GM18508 (cell line): Measurements from ENCODE around the gene C17orf67.
A peak's percentile ranks its signal among the peaks of the same experiment; 100 is the strongest.

Source experiments
- ATAC-seq: cut with Tn5 transposase; IDR thresholded peaks from one replicate; pipeline ENCODE4 v1.9.1; 2021; ENCODE audit warnings: moderate number of reproducible peaks; ENCODE audit not compliant: insufficient read depth, unreplicated experiment

Gene C17orf67, protein sequence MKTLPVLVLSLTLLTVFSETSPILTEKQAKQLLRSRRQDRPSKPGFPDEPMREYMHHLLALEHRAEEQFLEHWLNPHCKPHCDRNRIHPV

DNA sequence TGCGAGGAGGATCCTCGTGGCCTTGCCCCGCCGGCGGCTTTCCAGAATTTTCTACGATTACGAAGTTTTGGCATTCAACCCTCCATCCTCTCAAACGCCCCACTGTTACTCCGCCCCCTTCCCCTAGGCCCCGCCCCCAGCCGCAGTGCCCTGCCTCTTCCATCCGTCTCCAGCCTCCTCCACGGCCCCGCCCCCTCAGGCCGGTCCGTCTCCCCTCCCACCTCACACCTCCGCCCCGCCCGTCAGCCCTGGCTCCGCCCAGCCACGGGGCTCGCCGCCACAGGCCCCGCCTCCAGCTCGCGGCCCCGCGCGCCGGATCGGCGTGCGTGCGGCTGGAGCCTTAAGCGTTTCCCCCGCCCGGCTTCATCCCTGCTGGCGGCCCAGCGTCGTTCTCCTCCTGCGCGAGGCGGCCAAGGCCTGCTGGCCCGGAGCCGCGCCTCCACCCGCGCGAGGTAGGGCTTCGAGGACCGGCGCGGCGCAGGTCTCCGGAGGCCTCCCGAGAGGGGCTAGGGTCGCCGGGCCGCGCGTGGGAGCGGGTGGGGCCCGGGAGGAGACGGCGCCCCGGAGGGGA is at the start of gene C17orf67, which contains the start of gene DGKE:
C17orf67 (minus strand) TSS at position 112 of the 571 bp plus-strand sequence. CDS start 18,110 bp downstream, outside the sequence.
DGKE (plus strand) TSS at position 343 of the 571 bp plus-strand sequence. CDS start 645 bp downstream, outside the sequence.
- peak; percentile 48 for ATAC-seq

DNA sequence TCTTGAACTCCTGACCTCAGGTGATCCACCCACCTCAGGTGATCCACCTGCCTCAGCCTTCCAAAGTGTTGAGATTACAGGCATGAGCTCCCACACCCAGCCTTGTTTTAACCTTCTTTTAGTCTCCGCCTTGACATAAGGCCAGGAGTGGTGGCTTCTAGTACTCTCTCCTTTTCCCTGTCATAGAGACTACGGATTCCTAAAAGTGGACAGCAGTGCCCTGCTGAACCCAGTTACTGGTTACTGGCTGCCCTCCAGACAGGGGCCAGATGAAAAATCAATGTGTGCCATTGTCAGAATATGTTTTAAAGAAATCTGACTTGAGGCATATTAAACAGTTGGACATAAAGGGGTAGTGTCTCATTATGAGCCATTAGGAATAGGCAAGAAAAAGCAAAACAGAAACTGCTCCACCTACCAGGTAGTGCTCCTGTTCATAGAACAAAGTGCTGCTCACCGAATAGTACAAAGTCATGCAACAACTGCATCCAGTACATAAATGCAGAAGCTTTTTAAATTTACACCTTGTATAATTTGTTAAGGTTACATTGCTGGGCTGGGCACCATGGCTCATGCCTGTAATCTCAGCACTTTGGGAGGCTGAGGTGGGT is 48.1 kb upstream of the C17orf67 start:
- ATAC-seq, result no peak

DNA sequence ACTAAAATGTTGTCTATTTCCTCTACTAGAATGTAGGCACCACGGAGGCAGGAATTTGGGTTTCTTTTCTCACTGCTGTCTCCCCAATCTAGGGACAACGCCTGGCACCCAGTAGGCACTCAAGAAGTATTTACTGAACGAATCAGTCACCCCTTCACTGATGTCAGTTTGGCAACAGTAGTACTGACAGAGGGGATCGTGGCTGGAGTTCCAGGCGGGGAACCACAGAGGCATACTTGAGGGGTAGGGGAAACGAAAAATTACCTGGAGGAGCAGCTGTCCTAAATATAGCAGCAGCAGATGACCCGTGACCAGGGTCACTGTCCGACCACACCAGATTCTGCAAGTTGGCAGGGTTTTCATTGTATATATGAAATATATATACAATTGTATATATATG is 46.9 kb upstream of the C17orf67 start:
- no peak for ATAC-seq

DNA sequence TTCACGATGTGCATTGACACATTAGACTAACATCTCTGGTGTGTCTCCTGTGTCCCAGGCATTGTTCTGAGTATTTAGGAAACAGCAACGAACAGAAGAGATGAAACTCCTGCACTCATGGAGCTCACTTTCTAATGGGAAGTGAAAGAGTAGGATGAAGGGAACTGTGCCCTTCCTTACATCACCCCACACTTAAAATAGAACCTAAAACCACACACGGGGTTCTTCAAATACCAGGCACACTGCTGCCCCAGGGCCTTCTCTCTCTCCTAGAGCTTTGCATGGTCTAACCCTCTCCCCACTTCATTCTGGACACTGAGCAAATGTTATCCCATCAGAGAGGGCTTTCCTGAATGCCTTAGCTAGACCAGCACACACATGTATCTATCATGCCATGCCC is 46.4 kb upstream of the C17orf67 start:
- no peak for ATAC-seq

DNA sequence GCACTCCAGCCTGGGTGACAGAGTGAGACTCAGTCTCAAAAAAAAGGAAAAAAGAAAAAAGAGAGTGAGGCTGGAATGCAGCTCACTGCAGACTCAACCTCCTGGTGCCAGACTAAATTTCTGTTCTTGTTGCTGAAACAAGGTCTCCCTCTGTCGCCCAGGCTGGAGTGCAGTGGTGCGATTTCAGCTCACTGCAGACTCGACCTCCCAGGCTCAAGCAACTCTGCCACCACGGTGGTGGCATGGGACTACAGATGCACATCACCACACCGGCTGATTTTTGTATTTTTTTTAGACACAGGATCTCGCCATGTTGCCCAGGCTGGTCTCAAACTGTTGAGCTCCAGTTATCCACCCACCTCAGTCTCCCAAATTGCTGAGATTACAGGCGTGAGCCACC is 45.6 kb upstream of the C17orf67 start:
- no peak for ATAC-seq

DNA sequence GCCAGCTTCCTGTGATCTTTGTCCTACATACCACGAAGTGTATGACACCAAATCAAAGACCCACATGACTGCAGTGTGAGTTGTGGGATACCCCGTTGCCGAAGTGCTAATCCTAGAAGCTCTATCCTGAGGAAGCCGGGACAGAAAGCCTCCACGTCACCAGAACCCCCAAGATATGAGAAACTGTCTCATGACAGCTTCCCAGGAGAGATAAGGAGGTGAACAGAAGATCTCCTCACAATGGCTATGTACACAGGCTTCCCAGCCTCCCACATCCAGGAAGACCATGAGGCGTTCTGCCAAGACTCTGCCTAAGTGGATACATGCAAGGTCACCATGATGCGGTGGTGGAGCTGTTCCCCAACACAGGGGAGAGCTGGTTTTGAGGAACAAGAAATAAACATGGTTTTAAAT is 43.1 kb upstream of the C17orf67 start:
- no peak for ATAC-seq

DNA sequence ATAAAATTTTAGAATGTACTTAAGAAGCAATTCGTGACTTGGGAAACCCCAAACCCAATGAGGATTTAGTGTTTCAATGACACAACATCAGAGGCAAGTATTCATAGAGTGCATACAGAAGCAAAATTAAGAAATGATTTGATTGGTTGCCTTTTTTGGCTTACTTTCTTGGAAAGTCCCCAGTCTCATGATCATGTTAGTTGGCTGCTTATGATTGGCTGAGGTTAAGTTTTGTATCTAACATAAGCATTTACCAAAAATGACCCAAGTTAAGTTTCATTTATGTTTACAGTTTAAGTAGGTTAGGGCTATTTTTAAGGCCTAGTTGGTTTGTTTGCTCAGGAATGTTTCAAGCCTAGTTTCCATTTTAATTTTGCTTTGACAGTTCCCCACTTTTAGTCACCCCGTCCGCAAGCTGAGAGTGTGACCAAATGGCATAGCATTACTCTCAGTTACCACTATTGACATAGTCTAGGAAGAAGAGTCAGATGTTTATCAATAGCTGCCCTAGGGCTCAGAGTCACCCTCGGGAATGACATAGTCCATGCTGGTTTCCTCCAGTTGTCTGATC is 36.4 kb upstream of the C17orf67 start:
- ATAC-seq, result no peak

DNA sequence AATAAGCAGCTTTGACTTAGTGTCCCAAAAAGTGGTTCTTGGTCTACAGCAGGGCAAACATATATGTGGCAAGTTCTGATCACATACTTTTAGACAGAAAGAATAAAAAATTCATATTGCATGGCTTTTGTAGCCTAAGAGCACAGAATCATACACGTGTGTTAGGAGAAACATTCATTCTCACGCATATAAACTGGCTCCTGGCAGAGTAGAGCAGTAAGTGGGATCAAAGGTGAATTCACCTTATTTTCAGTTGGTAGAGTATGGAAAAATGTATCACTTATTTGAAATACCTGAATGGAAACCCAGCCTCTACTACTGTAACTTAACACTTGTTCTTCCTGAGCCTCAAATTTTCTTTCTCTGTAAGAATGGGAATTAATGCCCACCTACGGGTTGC is 35.0 kb upstream of the C17orf67 start:
- no peak for ATAC-seq

DNA sequence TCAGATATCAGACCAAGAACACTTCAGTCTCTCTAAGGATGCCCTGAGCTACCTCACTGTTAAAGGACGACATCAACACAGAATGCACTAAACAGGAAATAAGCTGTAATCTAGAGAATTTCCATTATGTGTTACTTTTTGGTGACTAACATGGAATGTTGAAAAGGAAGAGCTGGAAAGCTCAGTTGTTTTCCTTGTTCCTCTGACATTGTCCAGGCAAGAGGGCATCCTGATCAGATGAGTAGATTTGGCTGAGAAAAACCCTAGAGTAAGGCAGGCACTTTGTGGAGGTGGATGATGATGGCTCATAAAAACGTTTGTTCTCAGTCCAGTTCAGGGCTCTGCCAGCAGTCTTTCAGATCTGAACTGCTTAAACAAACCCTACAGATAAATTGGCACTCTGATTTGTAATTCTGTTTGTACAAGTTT is 34.2 kb upstream of the C17orf67 start:
- no peak for ATAC-seq

DNA sequence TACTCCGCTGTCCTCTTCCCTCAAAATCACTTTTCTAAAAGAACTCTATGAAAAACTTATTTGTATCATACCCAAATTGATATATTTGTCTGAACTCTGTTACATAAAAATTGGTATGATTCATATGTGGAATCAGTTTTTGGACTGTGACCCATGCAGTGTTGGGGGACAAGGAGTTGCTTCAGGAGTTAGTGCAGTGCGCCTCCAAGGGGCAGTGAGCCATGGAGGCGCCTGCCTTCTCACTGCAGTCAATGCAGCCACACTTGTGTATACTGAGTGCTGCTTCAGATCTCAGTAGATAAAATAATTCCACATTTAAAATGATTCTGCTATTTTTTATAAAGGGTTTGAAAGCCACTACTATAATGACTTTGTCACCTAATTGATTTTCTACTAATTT is 32.8 kb upstream of the C17orf67 start:
- no peak for ATAC-seq

DNA sequence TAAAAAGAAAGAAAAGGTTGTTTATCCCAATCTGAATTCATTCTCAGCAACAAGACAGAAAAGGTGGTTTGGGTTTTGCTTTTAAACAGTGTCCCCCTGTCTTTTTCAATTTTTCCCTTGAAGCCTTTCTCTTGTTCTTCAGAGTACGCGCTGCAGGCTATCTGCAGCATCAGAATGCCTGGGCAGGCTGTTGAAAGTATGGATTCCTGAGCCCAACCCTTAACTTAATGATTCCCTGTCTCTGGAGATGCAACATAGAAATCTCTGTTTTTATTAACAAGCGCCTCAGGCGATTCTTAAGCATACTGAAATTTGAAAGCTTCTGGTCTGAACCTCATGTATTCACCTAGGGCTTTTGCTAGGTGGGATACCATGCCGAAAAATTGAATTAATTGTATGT is 32.4 kb upstream of the C17orf67 start:
- no peak for ATAC-seq

DNA sequence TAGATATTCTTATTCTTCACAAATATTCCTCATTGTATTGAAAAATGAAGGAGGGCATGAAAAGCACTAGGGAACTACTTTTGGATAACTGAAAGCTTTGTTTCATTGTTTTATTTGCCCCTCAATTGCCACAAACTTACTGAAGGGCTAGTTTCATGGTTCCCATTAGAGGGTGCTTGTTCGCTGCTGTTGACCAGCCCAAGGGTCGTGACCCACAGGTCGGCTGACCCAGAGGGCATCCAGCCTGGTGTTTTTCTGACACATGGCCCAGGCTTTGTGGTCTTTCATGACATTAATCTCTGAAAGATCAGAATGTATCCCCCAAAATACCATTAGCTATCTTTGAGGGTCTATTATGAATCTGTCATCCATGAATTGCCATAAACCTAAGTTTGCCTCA is 30.3 kb upstream of the C17orf67 start:
- ATAC-seq, result no peak

DNA sequence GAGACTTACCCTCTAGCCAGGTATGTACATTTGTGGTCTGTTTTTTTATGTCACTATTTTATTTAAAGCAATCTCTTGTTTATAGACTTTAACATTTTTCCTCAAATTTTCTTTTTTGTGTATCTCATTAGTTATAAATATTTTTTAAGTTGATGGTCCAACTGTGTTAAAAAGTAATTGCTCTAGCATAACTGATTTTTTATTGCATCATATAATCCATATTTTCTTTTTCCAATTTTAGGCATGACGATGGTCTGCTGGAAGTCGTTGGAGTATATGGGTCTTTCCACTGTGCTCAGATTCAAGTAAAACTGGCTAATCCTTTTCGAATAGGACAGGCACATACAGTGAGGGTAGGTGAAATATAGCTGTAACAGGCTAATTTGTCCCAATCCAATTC is 28.2 kb upstream of the C17orf67 start:
- ATAC-seq, result no peak

DNA sequence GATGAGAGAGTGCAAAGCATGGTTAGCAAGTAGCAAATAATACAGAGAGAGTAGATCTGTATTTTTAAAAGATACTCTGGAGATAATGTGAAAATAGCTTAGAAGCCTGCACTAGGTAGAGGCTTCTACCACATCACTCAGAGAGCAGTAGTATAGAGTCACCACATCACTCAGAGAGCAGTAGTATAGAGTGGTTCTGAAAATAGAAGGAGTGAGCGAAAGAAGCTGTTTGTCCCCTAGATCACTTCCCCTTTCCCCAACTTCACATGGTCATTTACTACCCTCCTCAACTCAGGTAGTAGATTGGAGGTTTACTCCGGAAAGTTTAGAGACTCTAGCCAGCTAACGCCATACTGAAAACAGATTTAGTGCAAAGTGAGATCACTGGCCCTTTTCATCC is 17.3 kb upstream of the C17orf67 start:
- no peak for ATAC-seq

DNA sequence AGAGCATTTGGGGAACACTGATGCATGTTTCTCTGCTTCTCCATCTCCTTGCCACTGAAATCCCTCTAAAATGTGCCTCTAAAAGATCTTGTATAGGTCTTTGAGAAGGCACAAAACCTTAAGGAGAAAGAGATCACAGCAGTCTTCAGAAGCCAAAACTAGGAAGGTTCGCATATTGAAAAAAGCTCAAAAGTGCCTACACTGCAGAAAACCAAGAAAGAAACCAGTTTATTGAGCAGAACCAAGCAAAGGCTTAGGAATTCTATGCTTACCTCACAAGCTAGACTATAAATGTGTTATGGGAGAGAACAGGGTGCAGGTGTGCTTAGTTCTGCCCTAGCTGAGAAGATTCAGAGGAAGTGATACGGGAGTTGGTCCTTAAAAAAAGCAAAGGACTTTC is 16.9 kb upstream of the C17orf67 start:
- no peak for ATAC-seq

DNA sequence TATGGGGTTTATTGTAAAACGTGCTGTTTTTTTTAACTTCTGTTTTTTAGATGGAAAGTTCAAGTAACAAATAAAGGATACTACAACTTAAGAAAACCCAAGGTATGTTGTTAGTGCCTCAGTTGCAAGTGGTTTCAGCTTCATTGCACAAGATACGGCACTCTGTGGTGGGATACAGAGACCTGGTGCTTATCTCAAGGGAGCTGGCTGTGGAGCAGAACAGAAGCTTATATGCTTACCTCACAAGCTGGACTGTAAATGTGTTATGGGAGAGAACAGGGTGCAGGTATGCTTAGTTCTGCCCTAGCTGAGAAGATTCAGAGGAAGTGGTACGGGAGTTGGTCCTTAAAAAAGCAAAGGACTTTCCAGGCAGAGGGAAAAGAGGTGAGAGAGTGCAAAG is 15.4 kb upstream of the C17orf67 start:
- ATAC-seq, result no peak

DNA sequence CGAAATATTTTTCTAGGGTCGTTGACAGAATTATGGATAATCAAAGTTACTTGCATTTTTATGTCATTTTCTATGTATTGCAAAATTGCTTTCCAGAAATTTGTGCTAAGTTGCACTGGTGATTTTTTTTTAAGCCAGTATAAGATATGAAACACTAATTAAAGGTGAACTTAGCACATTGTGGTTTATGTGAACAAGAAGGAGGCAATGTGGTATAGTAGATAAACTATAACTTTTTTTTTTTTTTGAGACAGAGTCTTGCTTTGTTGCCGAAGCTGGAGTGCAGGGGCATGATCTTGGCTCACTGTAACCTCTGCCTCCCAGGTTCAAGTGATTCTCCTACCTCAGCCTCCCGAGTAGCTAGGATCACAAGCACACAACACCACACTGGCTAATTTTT is 13.4 kb upstream of the C17orf67 start:
- no peak for ATAC-seq

DNA sequence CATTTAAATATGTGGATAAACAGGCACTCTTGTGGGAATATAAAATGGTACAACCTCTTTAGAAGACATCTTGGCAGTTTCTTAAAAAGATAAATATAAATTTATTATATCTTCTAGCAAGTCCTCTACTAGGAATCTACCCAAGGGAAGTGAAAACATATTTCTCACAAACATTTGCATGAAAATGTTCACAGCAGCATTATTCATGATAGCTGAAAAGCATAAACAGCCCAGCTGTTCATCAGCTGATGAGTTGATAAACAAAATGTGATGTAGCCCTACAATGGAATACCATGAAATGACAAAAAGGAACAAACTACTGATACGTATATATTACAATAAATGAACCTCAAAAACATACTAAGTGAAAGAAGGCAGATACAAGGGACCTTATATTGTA is 12.2 kb upstream of the C17orf67 start:
- no peak for ATAC-seq

DNA sequence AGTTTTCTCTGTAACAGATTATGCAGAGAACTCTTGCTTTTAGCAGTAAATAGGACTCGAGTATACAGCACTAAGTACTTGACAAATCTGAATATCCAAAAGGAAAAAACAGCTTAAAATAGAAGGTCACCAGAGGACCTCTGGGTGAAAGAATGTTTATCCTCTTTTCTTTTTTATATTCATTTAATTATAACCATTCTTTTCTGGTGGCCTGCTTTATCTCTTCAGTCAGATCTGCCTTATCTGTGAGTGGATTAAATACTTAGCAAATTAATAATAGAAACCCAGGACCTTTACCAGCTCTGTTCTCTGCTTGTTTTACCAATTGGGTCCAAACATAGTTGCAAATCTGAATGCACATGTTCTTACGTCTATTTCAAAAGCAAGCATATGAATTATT is 8.9 kb upstream of the C17orf67 start:
- ATAC-seq, result no peak

DNA sequence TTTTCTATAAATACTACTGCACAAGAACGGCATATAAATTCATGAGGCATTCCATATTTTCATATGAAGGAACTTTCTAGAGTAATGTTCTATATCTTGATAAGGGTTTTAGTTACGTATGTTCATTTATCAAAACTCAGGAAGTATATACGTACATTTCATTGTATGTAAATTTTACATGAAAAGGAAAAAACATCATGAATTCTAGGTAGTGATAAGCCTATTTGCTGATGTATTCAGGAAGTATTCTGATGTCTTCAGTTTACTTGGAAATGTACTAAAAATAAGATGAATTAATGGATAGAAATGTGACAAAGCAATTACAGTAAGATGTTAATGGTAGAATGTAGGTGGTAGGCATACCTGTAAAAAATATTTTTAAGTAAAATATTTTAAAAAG is 5.0 kb upstream of the C17orf67 start:
- no peak for ATAC-seq

DNA sequence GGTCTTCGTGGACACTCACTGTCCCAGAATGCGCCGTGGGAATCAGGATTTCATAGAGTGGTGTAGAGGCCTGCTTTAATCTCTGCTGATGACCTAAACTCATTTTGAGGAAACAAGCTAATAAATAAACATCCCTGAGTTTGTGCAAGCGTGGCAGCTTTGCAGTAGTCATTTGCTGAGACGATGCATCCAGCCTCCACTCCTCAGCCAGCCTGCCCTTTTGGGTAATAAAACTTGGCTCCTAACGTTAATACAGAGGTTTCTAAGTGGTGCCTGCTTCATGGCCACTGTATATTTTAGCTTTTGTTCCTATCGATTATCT is 1.5 kb upstream of the C17orf67 start:
- no peak for ATAC-seq
